Rectal smooth muscle tissue (tissue), 1 donor: ENCODE measurements around the gene UBLCP1.
A peak's percentile ranks its signal among the peaks of the same experiment; 100 is the strongest.
"Not testable (repeated sequence)": the region's sequence is repeated elsewhere in the genome, so short reads cannot be mapped to it uniquely, and the experiment has no call there.

Experiments used
- H3K27ac ChIP-seq: one replicate; pipeline ENCODE4 v1.7.0; 2013; ENCODE audit warnings: low read depth, low read length, inconsistent platforms
- H3K27me3 ChIP-seq: one replicate; pipeline ENCODE4 v1.7.0; 2013; ENCODE audit warnings: low read length; ENCODE audit not compliant: control insufficient read depth, insufficient read depth
- H3K36me3 ChIP-seq: one replicate; pipeline ENCODE4 v1.7.0; 2013; ENCODE audit warnings: low read length; ENCODE audit not compliant: control insufficient read depth, insufficient read depth
- H3K4me1 ChIP-seq: one replicate; pipeline ENCODE4 v1.7.0; 2013; ENCODE audit warnings: low read length; ENCODE audit not compliant: control insufficient read depth, insufficient read depth
- H3K4me3 ChIP-seq: one replicate; pipeline ENCODE4 v1.7.0; 2013; ENCODE audit warnings: low read length
- H3K9ac ChIP-seq: one replicate; pipeline ENCODE4 v1.7.0; 2013; ENCODE audit warnings: low read length

Gene UBLCP1

GRCh38 chr5:159257629-159258283 is 5.3 kb upstream of the UBLCP1 start:
- Histone ChIP-seq H3K4me3 (no peak overlapping the region), H3K27me3 (peaks cover 4% of the 10 kb centered on the region), H3K36me3 (no peaks in the 10 kb centered on the region), H3K4me1 (no peaks in the 10 kb centered on the region), H3K9ac (no peak overlapping the region), H3K27ac (no peak overlapping the region)

- H3K27ac ChIP-seq: no peak overlapping the region
- H3K36me3 ChIP-seq: no peaks in the 10 kb centered on the region
- H3K27me3 ChIP-seq: peaks cover 4% of the 10 kb centered on the region
- H3K4me3 ChIP-seq: no peak overlapping the region
- H3K9ac ChIP-seq: no peak overlapping the region
- H3K4me1 ChIP-seq: no peaks in the 10 kb centered on the region
Measured at GRCh38 chr5:159258361-159258760, 4.7 kb upstream of the UBLCP1 start.

GRCh38 chr5:159260212-159260611 is 2.9 kb upstream of the UBLCP1 start:
- not testable (repeated sequence) for H3K9ac ChIP-seq, H3K4me3 ChIP-seq, H3K4me1 ChIP-seq, H3K27me3 ChIP-seq, H3K27ac ChIP-seq, H3K36me3 ChIP-seq

- peak overlapping the region; percentile 81 for H3K4me3 ChIP-seq
Measured at GRCh38 chr5:159262472-159262858, 625 bp upstream of the UBLCP1 start.

GRCh38 chr5:159263569-159263905 is 447 bp downstream of the UBLCP1 start:
- peak overlapping the region; percentile 84 for H3K9ac ChIP-seq
- H3K4me3 ChIP-seq: peak overlapping the region; percentile 81
- no peaks in the 10 kb centered on the region for H3K27me3 ChIP-seq
- peaks cover 4% of the 10 kb centered on the region for H3K4me1 ChIP-seq
- H3K36me3 ChIP-seq: no peaks in the 10 kb centered on the region
- H3K27ac ChIP-seq: peak overlapping the region; percentile 70

More at GRCh38 chr5:159262472-159262858, 625 bp upstream of the UBLCP1 start:
- H3K27me3 ChIP-seq: no peaks in the 10 kb centered on the region
- H3K27ac ChIP-seq: peak overlapping the region; percentile 70
- no peaks in the 10 kb centered on the region for H3K36me3 ChIP-seq
- peaks cover 4% of the 10 kb centered on the region for H3K4me1 ChIP-seq
- H3K9ac ChIP-seq: peak overlapping the region; percentile 84

GRCh38 chr5:159266764-159267163 is 3.7 kb downstream of the UBLCP1 start:
- H3K4me1 ChIP-seq: not testable (repeated sequence)

GRCh38 chr5:159269723-159270122 is 6.6 kb downstream of the UBLCP1 start:
- no peaks in the 10 kb centered on the region for H3K4me1 ChIP-seq
- H3K27ac ChIP-seq: no peak overlapping the region
- peaks cover 3% of the 10 kb centered on the region for H3K36me3 ChIP-seq
- H3K9ac ChIP-seq: no peak overlapping the region
- no peaks in the 10 kb centered on the region for H3K27me3 ChIP-seq
- H3K4me3 ChIP-seq: no peak overlapping the region

More at GRCh38 chr5:159266764-159267163, 3.7 kb downstream of the UBLCP1 start:
- H3K9ac ChIP-seq, H3K4me3 ChIP-seq, H3K27ac ChIP-seq, H3K27me3 ChIP-seq, H3K36me3 ChIP-seq: not testable (repeated sequence)

- Histone ChIP-seq H3K27me3 (no peaks in the 10 kb centered on the region), H3K9ac (no peak overlapping the region), H3K36me3 (peaks cover 6% of the 10 kb centered on the region), H3K4me1 (no peaks in the 10 kb centered on the region), H3K27ac (no peak overlapping the region), H3K4me3 (no peak overlapping the region)
Measured at GRCh38 chr5:159273923-159274322, 10.8 kb downstream of the UBLCP1 start.

- H3K27ac ChIP-seq: no peak overlapping the region
- peaks cover 10% of the 10 kb centered on the region for H3K36me3 ChIP-seq
Measured at GRCh38 chr5:159274676-159275075, 11.6 kb downstream of the UBLCP1 start.

GRCh38 chr5:159286420-159287035 is 23.4 kb downstream of the UBLCP1 start:
- Histone ChIP-seq H3K9ac (no peak overlapping the region), H3K4me1 (no peaks in the 10 kb centered on the region), H3K27me3 (peaks cover 2% of the 10 kb centered on the region), H3K36me3 (no peaks in the 10 kb centered on the region), H3K27ac (no peak overlapping the region), H3K4me3 (no peak overlapping the region)

More at GRCh38 chr5:159274676-159275075, 11.6 kb downstream of the UBLCP1 start:
- no peaks in the 10 kb centered on the region for H3K4me1 ChIP-seq
- no peaks in the 10 kb centered on the region for H3K27me3 ChIP-seq
- no peak overlapping the region for H3K9ac ChIP-seq
- no peak overlapping the region for H3K4me3 ChIP-seq

GRCh38 chr5:159290741-159291140 is 27.7 kb downstream of the UBLCP1 start:
- peaks cover 2% of the 10 kb centered on the region for H3K27me3 ChIP-seq
- H3K4me3 ChIP-seq: no peak overlapping the region
- H3K36me3 ChIP-seq: no peaks in the 10 kb centered on the region
- no peaks in the 10 kb centered on the region for H3K4me1 ChIP-seq
- H3K27ac ChIP-seq: no peak overlapping the region
- H3K9ac ChIP-seq: no peak overlapping the region

GRCh38 chr5:159294921-159295320 is 31.8 kb downstream of the UBLCP1 start:
- H3K4me1 ChIP-seq: no peaks in the 10 kb centered on the region
- H3K27ac ChIP-seq: no peak overlapping the region
- peaks cover 2% of the 10 kb centered on the region for H3K27me3 ChIP-seq
- no peak overlapping the region for H3K9ac ChIP-seq
- H3K36me3 ChIP-seq: no peaks in the 10 kb centered on the region
- no peak overlapping the region for H3K4me3 ChIP-seq

GRCh38 chr5:159297300-159297699 is 34.2 kb downstream of the UBLCP1 start:
- not testable (repeated sequence) for H3K36me3 ChIP-seq, H3K9ac ChIP-seq, H3K27ac ChIP-seq, H3K4me3 ChIP-seq, H3K4me1 ChIP-seq, H3K27me3 ChIP-seq
